ENCODE results near the gene PLEKHG7. TPM values are rescaled to one million over a fixed set of nuclear protein-coding genes. Genes with fewer than 3 reads are reported as not detected.

The PLEKHG7 gene
- total and polyA plus RNA-seq, 2 experiments from 2014 or later: not detected

DNA sequence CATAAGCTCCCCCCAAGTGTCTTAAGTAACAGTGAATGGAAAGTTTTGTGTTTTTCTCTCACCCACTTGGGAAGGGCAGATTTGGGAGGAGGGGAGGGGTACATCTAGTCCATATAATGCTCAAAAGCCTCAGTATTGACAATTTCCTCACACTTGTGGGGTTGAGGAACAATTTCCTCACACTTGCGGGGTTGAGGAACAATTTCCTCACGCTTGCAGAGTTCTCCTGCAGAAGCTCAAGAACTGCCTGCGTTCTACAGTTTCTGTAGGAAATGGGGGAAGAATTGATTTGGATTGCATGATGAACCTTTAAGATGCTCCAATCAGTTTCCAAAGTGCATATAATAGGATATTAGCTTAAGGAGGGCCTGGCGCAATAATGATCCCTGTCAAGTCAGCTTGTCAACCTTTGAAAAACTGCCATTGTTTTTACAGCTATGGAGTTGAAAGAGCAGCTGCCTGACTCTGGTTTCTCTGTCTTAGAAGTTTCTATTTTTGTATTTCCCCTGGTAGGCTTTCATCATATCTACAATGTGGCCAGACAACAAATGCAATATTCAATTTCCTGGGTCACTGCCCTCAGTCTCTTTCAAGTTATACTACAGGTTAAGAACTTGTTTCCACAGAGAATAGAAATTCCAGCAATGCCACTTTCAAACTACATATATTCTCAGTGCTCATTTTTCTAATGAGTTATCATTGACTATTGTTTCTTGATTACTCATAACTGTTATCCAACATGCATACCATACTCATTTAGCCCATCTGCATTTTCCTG, 66.5 kb downstream of the PLEKHG7 start:
- H3K4me3 ChIP-seq: no peak overlapping the region
- ATAC-seq: no peak
- Mint-ChIP-seq H3K9me3 (no peaks in the 10 kb centered on the region), H3K4me3 (no peak overlapping the region), H3K4me1 (peaks cover 17% of the 10 kb centered on the region), H3K27me3 (ENCODE audit: insufficient read depth, low read depth, poor library complexity) (no peaks in the 10 kb centered on the region), H3K27ac (no peak overlapping the region), H3K36me3 (ENCODE audit: low read depth) (no peaks in the 10 kb centered on the region)
- no peaks in the 10 kb centered on the region for H3K79me2 ChIP-seq (replicated peaks; ENCODE audit: insufficient read depth)
- H4K20me1 ChIP-seq (replicated peaks; ENCODE audit: insufficient read depth): no peaks in the 10 kb centered on the region
- no peak overlapping the region for H3K4me2 ChIP-seq
- no peaks in the 10 kb centered on the region for H3K36me3 ChIP-seq (ENCODE audit: insufficient read depth)
- no peaks in the 10 kb centered on the region for H3K27me3 ChIP-seq (ENCODE audit: insufficient read depth)
- peaks cover 8% of the 10 kb centered on the region for H3K4me1 ChIP-seq (ENCODE audit: insufficient read depth)
- TF ChIP-seq ZNF114 (CRISPR knock-in tag; IDR thresholded peaks at IDR 0.05) (no peak), JUNB (IDR thresholded peaks at IDR 0.05; ENCODE audit: unreplicated experiment) (no peak), POLR2AphosphoS5 (IDR thresholded peaks at IDR 0.05; ENCODE audit: low read depth) (no peak), ZNF331 (CRISPR knock-in tag; IDR thresholded peaks at IDR 0.05; ENCODE audit: low read depth) (no peak), CREB1 (CRISPR knock-in tag; IDR thresholded peaks at IDR 0.05; ENCODE audit: low read depth) (no peak), EZH2phosphoT487 (IDR thresholded peaks at IDR 0.05; ENCODE audit: unreplicated experiment) (no peak), NANOG (IDR thresholded peaks at IDR 0.05; ENCODE audit: borderline replicate concordance) (no peak), STAT1 (IDR thresholded peaks at IDR 0.05; ENCODE audit: unreplicated experiment) (no peak), EZH2 (IDR thresholded peaks at IDR 0.05; ENCODE audit: low read depth, unreplicated experiment) (no peak)
- TF ChIP-seq, protein P1, sequence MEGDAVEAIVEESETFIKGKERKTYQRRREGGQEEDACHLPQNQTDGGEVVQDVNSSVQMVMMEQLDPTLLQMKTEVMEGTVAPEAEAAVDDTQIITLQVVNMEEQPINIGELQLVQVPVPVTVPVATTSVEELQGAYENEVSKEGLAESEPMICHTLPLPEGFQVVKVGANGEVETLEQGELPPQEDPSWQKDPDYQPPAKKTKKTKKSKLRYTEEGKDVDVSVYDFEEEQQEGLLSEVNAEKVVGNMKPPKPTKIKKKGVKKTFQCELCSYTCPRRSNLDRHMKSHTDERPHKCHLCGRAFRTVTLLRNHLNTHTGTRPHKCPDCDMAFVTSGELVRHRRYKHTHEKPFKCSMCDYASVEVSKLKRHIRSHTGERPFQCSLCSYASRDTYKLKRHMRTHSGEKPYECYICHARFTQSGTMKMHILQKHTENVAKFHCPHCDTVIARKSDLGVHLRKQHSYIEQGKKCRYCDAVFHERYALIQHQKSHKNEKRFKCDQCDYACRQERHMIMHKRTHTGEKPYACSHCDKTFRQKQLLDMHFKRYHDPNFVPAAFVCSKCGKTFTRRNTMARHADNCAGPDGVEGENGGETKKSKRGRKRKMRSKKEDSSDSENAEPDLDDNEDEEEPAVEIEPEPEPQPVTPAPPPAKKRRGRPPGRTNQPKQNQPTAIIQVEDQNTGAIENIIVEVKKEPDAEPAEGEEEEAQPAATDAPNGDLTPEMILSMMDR (conservative IDR thresholded peaks at IDR 0.05; ENCODE audit: low read depth in 2 of 2): no peak
- TF ChIP-seq, protein P2, sequence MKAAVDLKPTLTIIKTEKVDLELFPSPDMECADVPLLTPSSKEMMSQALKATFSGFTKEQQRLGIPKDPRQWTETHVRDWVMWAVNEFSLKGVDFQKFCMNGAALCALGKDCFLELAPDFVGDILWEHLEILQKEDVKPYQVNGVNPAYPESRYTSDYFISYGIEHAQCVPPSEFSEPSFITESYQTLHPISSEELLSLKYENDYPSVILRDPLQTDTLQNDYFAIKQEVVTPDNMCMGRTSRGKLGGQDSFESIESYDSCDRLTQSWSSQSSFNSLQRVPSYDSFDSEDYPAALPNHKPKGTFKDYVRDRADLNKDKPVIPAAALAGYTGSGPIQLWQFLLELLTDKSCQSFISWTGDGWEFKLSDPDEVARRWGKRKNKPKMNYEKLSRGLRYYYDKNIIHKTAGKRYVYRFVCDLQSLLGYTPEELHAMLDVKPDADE (IDR thresholded peaks at IDR 0.05): no peak
- TF ChIP-seq, protein P3, sequence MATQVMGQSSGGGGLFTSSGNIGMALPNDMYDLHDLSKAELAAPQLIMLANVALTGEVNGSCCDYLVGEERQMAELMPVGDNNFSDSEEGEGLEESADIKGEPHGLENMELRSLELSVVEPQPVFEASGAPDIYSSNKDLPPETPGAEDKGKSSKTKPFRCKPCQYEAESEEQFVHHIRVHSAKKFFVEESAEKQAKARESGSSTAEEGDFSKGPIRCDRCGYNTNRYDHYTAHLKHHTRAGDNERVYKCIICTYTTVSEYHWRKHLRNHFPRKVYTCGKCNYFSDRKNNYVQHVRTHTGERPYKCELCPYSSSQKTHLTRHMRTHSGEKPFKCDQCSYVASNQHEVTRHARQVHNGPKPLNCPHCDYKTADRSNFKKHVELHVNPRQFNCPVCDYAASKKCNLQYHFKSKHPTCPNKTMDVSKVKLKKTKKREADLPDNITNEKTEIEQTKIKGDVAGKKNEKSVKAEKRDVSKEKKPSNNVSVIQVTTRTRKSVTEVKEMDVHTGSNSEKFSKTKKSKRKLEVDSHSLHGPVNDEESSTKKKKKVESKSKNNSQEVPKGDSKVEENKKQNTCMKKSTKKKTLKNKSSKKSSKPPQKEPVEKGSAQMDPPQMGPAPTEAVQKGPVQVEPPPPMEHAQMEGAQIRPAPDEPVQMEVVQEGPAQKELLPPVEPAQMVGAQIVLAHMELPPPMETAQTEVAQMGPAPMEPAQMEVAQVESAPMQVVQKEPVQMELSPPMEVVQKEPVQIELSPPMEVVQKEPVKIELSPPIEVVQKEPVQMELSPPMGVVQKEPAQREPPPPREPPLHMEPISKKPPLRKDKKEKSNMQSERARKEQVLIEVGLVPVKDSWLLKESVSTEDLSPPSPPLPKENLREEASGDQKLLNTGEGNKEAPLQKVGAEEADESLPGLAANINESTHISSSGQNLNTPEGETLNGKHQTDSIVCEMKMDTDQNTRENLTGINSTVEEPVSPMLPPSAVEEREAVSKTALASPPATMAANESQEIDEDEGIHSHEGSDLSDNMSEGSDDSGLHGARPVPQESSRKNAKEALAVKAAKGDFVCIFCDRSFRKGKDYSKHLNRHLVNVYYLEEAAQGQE (IDR thresholded peaks at IDR 0.05; ENCODE audit: unreplicated experiment): no peak
- TF ChIP-seq, protein P4, sequence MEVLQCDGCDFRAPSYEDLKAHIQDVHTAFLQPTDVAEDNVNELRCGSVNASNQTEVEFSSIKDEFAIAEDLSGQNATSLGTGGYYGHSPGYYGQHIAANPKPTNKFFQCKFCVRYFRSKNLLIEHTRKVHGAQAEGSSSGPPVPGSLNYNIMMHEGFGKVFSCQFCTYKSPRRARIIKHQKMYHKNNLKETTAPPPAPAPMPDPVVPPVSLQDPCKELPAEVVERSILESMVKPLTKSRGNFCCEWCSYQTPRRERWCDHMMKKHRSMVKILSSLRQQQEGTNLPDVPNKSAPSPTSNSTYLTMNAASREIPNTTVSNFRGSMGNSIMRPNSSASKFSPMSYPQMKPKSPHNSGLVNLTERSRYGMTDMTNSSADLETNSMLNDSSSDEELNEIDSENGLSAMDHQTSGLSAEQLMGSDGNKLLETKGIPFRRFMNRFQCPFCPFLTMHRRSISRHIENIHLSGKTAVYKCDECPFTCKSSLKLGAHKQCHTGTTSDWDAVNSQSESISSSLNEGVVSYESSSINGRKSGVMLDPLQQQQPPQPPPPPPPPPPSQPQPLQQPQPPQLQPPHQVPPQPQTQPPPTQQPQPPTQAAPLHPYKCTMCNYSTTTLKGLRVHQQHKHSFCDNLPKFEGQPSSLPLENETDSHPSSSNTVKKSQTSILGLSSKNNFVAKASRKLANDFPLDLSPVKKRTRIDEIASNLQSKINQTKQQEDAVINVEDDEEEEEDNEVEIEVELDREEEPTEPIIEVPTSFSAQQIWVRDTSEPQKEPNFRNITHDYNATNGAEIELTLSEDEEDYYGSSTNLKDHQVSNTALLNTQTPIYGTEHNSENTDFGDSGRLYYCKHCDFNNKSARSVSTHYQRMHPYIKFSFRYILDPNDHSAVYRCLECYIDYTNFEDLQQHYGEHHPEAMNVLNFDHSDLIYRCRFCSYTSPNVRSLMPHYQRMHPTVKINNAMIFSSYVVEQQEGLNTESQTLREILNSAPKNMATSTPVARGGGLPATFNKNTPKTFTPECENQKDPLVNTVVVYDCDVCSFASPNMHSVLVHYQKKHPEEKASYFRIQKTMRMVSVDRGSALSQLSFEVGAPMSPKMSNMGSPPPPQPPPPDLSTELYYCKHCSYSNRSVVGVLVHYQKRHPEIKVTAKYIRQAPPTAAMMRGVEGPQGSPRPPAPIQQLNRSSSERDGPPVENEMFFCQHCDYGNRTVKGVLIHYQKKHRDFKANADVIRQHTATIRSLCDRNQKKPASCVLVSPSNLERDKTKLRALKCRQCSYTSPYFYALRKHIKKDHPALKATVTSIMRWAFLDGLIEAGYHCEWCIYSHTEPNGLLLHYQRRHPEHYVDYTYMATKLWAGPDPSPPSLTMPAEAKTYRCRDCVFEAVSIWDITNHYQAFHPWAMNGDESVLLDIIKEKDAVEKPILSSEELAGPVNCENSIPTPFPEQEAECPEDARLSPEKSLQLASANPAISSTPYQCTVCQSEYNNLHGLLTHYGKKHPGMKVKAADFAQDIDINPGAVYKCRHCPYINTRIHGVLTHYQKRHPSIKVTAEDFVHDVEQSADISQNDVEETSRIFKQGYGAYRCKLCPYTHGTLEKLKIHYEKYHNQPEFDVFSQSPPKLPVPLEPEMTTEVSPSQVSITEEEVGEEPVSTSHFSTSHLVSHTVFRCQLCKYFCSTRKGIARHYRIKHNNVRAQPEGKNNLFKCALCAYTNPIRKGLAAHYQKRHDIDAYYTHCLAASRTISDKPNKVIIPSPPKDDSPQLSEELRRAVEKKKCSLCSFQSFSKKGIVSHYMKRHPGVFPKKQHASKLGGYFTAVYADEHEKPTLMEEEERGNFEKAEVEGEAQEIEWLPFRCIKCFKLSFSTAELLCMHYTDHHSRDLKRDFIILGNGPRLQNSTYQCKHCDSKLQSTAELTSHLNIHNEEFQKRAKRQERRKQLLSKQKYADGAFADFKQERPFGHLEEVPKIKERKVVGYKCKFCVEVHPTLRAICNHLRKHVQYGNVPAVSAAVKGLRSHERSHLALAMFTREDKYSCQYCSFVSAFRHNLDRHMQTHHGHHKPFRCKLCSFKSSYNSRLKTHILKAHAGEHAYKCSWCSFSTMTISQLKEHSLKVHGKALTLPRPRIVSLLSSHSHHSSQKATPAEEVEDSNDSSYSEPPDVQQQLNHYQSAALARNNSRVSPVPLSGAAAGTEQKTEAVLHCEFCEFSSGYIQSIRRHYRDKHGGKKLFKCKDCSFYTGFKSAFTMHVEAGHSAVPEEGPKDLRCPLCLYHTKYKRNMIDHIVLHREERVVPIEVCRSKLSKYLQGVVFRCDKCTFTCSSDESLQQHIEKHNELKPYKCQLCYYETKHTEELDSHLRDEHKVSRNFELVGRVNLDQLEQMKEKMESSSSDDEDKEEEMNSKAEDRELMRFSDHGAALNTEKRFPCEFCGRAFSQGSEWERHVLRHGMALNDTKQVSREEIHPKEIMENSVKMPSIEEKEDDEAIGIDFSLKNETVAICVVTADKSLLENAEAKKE (CRISPR knock-in tag; IDR thresholded peaks at IDR 0.05): no peak
- H2AFZ ChIP-seq: no peak overlapping the region
- H3K27ac ChIP-seq (ENCODE audit: low read depth): no peak overlapping the region
- no peak for DNase-seq (ENCODE audit: low spot score)
- no peaks in the 10 kb centered on the region for H3K9me2 ChIP-seq (ENCODE audit: insufficient read depth)
- H3F3A ChIP-seq (replicated peaks; ENCODE audit: low read depth): no peaks in the 10 kb centered on the region
